HG02798 (cell line): ENCODE data around the gene PPP3R1.
A peak's percentile ranks its signal among the peaks of the same experiment; 100 is the strongest.
"Not testable (repeated sequence)": the region's sequence is repeated elsewhere in the genome, so short reads cannot be mapped to it uniquely, and the experiment has no call there.

Experiments
- ATAC-seq: cut with Tn5 transposase; IDR thresholded peaks from one replicate; pipeline ENCODE4 v1.9.1; 2021; ENCODE audit warnings: mild to moderate bottlenecking; ENCODE audit not compliant: unreplicated experiment, poor library complexity

PPP3R1 gene

DNA sequence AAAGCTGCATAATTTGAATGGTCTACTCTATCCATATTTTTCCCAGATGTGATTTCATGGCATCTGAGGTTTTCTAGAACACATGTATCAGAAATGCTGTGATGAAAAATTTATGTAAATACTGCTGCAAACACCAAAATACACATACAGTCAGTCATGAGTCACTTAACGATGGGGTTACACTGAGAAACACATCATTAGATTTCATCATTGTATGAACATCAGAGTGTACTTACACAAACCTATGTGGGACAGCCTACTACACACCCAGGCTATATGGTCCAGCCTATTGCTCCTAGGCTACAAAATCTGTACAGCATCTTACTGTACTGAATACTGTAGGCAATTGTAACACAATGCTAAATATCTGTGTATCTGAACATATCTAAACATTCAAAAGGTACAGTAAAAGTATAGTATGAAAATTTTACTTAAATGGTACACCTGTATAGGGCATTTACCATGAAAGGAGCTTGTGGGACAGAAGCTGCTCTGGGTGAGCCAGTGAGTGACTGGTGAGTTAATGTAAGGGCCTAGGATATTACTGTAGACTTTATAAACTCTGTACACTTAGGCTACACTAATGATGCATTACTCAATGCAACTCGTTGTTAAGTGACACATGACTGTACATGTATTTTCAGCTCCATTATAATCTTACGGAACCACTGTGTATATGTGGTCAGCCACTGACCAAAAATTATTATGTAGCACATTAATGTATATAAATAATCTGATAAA lies 61.2 kb downstream of the PPP3R1 start:
- no peak for ATAC-seq

GRCh38 chr2:68189991-68190784 lies 62.1 kb downstream of the PPP3R1 start:
- ATAC-seq = no peak

DNA sequence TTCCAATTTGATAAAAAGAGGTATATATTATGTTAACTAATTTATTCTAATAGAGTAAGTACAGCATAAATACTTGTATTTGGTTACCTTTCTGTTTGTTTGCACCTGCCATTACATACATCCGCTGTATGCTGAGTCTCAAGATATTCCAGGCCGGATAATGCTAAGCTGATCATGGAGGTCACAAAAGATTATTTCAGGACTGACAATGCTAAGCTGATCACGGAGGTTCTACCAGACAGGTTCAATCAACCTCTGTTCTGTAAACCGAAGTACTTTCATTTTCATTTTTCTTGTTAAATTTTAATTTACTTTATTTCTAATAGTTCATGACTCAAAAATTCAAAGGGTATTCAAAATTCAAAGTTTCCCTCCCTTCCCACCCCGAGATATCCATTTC lies 63.5 kb downstream of the PPP3R1 start:
- peak; percentile 56 for ATAC-seq

- no peak for ATAC-seq
Measured at GRCh38 chr2:68187329-68187728, 65.0 kb downstream of the PPP3R1 start.

- ATAC-seq = peak; percentile 60
Measured at GRCh38 chr2:68185541-68186164, 66.7 kb downstream of the PPP3R1 start.

- ATAC-seq = no peak
Measured at GRCh38 chr2:68182902-68183301, 69.4 kb downstream of the PPP3R1 start.

GRCh38 chr2:68178954-68179627 lies 73.2 kb downstream of the PPP3R1 start:
- ATAC-seq = no peak

GRCh38 chr2:68178432-68178831 lies 73.9 kb downstream of the PPP3R1 start:
- no peak for ATAC-seq

DNA sequence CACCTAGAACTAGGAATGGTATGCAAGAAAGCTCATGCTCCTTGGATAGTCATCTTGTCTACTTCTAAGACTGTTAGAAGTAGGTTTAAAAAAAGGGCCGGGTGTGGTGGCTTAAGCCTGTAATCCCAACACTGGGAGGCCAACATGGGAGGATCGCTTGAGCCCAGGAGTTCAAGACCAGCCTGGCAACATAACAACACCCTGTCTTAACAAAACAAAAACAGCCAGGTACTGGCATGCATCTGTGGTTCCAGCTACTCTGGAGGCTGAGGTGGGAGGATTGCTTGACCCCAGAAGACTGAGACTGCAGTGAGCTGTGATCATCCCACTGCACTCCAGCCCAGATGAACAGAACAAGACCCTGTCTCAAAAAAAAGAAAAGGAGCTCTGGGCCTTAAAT lies 74.8 kb downstream of the PPP3R1 start:
- ATAC-seq = no peak

DNA sequence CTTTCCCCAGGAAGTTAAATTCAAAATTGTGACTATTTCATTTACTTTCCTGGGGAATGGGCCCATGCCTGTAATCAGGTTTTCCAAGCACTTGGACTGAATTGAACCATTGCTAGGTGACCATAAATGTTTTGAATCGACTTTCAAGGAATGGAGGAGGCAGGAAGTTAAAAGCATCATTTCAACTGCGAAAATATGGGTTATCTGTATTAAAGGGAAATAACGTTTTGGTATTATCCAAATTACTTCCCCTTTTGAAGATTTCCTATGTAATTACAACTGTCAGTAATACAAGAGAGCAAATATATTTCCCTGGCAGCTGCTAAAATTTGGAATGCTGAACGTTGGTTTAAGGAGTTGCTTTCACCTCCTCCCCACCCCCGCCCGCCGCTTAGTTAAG lies 75.7 kb downstream of the PPP3R1 start:
- no peak for ATAC-seq

- not testable (repeated sequence) for ATAC-seq
Measured at GRCh38 chr2:68175210-68175609, 77.1 kb downstream of the PPP3R1 start.

DNA sequence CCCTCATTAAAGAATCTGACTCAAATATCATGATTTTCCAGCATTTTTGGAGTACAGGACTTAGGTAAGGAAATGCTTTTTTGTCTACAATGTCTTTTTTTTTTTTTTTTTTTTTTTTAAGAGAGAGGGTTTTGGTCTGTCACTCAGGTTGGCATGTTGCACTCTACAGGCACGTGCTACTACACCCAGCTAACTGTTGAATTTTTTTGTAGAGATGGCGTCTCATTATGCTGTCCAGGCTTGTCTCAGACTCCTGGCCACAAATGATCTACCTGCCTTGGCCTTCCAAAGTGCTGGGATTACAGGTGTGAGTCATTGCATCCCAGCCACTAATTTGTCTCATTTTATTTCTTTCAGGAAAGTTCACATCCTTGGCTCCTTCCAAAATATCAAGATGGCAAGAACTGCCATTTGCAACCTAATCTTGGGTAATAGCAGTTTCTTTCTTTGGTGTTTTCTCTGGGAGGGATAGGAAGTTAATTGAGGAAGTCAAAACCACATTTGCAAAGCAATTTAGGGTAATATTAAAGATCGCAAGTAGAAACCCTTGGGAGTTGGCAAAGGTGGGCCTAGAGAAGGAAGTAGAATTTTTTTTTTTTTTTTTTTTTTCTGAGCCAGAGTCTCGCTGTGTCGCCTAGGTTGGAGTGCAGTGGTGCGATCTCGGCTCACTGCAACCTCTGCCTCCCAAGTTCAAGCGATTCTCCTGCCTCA lies 79.2 kb downstream of the PPP3R1 start:
- no peak for ATAC-seq

GRCh38 chr2:68172521-68172920 lies 79.8 kb downstream of the PPP3R1 start:
- ATAC-seq = no peak

- no peak for ATAC-seq
Measured at GRCh38 chr2:68171684-68172083, 80.6 kb downstream of the PPP3R1 start.

DNA sequence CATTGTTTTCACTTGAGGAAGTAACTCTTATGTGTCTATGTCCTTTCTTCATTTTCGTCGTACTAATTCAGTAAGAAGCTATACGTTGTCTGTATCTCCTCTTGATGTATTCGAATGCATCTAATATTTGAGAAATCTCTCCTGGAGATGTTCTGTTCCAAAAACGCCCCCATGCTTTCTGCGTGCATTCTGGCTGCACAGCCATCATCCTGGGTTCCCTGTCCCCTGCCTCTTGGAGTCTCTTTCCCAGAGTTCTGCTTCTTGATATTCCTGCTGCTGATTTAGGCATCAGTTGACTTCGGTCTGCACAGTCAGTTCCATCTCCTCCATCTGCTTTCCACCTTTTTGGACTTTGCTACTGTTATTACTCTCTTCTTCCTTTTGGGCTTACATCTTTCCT lies 81.2 kb downstream of the PPP3R1 start:
- no peak for ATAC-seq

GRCh38 chr2:68169308-68169707 lies 83.0 kb downstream of the PPP3R1 start:
- no peak for ATAC-seq

- no peak for ATAC-seq
Measured at GRCh38 chr2:68167186-68167585, 85.1 kb downstream of the PPP3R1 start.

DNA sequence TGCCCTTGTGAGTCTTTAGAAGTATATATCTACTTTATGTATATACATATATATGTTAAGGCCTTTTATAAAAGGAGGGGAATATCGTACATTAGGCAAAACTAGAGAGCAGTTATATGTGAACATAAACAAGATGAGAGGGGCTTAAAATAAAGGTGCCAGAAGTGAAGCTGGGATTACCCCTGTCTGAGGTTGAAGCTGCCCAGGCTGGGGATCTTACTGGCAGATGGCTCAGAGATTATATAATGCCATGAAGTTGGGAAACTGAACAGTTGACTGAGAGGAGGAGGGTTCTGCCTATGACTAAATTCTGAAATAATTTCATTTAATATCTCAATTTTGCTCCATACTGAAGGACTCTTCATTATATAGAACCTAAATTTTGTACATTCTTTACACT lies 88.7 kb downstream of the PPP3R1 start:
- no peak for ATAC-seq

GRCh38 chr2:68158134-68158447 lies 94.2 kb downstream of the PPP3R1 start:
- ATAC-seq = no peak

GRCh38 chr2:68157402-68158133 lies 94.8 kb downstream of the PPP3R1 start, which contains the start of gene PNO1:
PNO1 (plus strand) TSS chr2:68157888; CDS start chr2:68157935, 47 bp downstream.
- ATAC-seq = peak; percentile 94
